Panc1 (cell line): ENCODE results near the gene INPPL1. TPM values are rescaled to one million over a fixed set of nuclear protein-coding genes. Genes with fewer than 3 reads are reported as not detected.
"Not testable (repeated sequence)": the region's sequence is repeated elsewhere in the genome, so short reads cannot be mapped to it uniquely, and the experiment has no call there.

Experiments used
- ATAC-seq: fragments of 200-7000 bp; cut with Tn5 transposase; 2 replicates; pipeline ENCODE4 v1.9.1; 2020; ENCODE audit warnings: mild to moderate bottlenecking, moderate library complexity
- BruUV-seq: library from RNA; stranded (reverse); fragments of 400-500 nt; replicated peaks from 2 replicates; lab custom pipeline; 2021; lab: Mats Ljungman, UMichigan
- CTCF ChIA-PET: fragments of 300-600 bp; sonication (Branson Sonifier 250); formaldehyde crosslinking; loops from one replicate; lab custom pipeline; 2022; ENCODE audit warnings: antibody characterized with exemption; lab: Charles Lee
- POLR2A ChIA-PET: fragments of 300-600 bp; sonication (Branson Sonifier 250); formaldehyde crosslinking; loops from one replicate; lab custom pipeline; 2022; ENCODE audit warnings: antibody characterized with exemption; lab: Charles Lee
- DNase-seq: peaks from one replicate; pipeline ENCODE4 v3.0.0-alpha.2; 2010; ENCODE audit warnings: low read depth, low spot score
- H3K27ac ChIP-seq: 2 replicates; pipeline ENCODE4 v1.5.1; 2011; ENCODE audit warnings: mild to moderate bottlenecking, low read length, inconsistent platforms
- H3K27me3 ChIP-seq: fragments of 200-500 bp; sonication (Bioruptor generic); 2 replicates; pipeline ENCODE4 v1.6.0; 2014; ENCODE audit warnings: low read length, inconsistent platforms; ENCODE audit not compliant: control insufficient read depth, insufficient read depth
- H3K36me3 ChIP-seq: fragments of 200-500 bp; sonication (Bioruptor generic); 2 replicates; pipeline ENCODE4 v1.5.1; 2014; ENCODE audit warnings: inconsistent platforms, mild to moderate bottlenecking, low read length, moderate library complexity; ENCODE audit not compliant: control insufficient read depth, insufficient read depth
- H3K4me1 ChIP-seq: 2 replicates; pipeline ENCODE4 v1.5.1; 2011; ENCODE audit warnings: inconsistent platforms, mild to moderate bottlenecking, low read length, moderate library complexity; ENCODE audit not compliant: control insufficient read depth, insufficient read depth
- H3K4me3 ChIP-seq, 2 experiments: 2 replicates each; pipeline ENCODE4 v1.5.1; 2011 to 2012; ENCODE audit warnings: low read depth in 2 of 2, low read length in 2 of 2, mild to moderate bottlenecking in 2 of 2, inconsistent platforms in 1 of 2, moderate library complexity in 1 of 2
- H3K9me3 ChIP-seq: fragments of 200-500 bp; sonication (Bioruptor generic); 2 replicates; pipeline ENCODE4 v1.5.1; 2014; ENCODE audit warnings: low read depth, mild to moderate bottlenecking, inconsistent platforms, low read length, moderate library complexity; ENCODE audit not compliant: control insufficient read depth, insufficient read depth
- CTCF ChIP-seq: fragments of 450-650 bp; IDR thresholded peaks from 2 replicates; pipeline ENCODE4 v1.5.1; 2017; ENCODE audit warnings: mild to moderate bottlenecking
- POLR2AphosphoS5 ChIP-seq: IDR thresholded peaks from 2 replicates; pipeline ENCODE4 v1.6.1; 2012; ENCODE audit warnings: mild to moderate bottlenecking, low read depth, low read length, moderate library complexity
- REST ChIP-seq, 2 experiments: IDR thresholded peaks; 2 replicates each; pipeline ENCODE4 v1.6.1; 2011 to 2012; ENCODE audit warnings: low read depth in 2 of 2, control low read depth in 1 of 2, low read length in 1 of 2, mild to moderate bottlenecking in 1 of 2, moderate library complexity in 1 of 2; ENCODE audit not compliant: insufficient read depth in 1 of 2
- SIN3A ChIP-seq: IDR thresholded peaks from 2 replicates; pipeline ENCODE4 v1.6.1; 2012; ENCODE audit warnings: low read depth, mild to moderate bottlenecking, low read length, moderate library complexity, borderline replicate concordance; ENCODE audit not compliant: insufficient read depth
- TCF7L2 ChIP-seq: IDR thresholded peaks from 2 replicates; pipeline ENCODE4 v1.6.1; 2011; ENCODE audit warnings: mild to moderate bottlenecking, low read depth, low read length, inconsistent platforms
- in situ Hi-C: cut with HindIII; loops from 2 replicates; pipeline ENCODE4 v1.10.0; 2016; ENCODE audit warnings: low sequenced_read_pairs, low pct_unique_long_range_greater_than_20kb
- intact Hi-C: fragments of 100-400 bp; cut with micrococcal nuclease; formaldehyde crosslinking; loops from one replicate; pipeline ENCODE4 v1.10.0; 2022; ENCODE audit not compliant: unreplicated experiment
- total RNA-seq: library from RNA; stranded (reverse); gene quantifications from one replicate; pipeline ENCODE4 v1.2.1, GENCODE V29; 2021; ENCODE audit not compliant: unreplicated experiment

INPPL1 gene
- total RNA-seq, 1 experiment from 2014 or later: 298 TPM

GRCh38 chr11:72265951-72266350 is 41.4 kb downstream of the INPPL1 start:
- Histone ChIP-seq H3K4me1 (no peaks in the 10 kb centered on the region), H3K4me3 (no peak overlapping the region), H3K27ac (no peak overlapping the region), H3K36me3 (no peaks in the 10 kb centered on the region), H3K9me3 (no peaks in the 10 kb centered on the region), H3K27me3 (peaks cover 3% of the 10 kb centered on the region; the same call in 1 of the 2 replicates)
- ATAC-seq (no peak), DNase-seq (no peak)
- BruUV-seq: no TSS peak
- ChIA-PET POLR2A (no interaction called here), CTCF (interaction anchor here (0.6 kb wide), 1 partner anchor 677 kb away, joined by 3 read pairs; no protein-coding TSS in a partner anchor)
- TF ChIP-seq REST (IDR thresholded peaks at IDR 0.05; ENCODE audit: insufficient read depth in 1 of 2, low read depth in 2 of 2, low read length in 1 of 2) (no peak), POLR2AphosphoS5 (no peak), CTCF (no peak), SIN3A (no peak), TCF7L2 (no peak)
- intact Hi-C loops: no loop called here
- in situ Hi-C loops: no loop called here

GRCh38 chr11:72266960-72267359 is 42.4 kb downstream of the INPPL1 start:
- in situ Hi-C loops, POLR2A ChIA-PET: not testable (repeated sequence)

DNA sequence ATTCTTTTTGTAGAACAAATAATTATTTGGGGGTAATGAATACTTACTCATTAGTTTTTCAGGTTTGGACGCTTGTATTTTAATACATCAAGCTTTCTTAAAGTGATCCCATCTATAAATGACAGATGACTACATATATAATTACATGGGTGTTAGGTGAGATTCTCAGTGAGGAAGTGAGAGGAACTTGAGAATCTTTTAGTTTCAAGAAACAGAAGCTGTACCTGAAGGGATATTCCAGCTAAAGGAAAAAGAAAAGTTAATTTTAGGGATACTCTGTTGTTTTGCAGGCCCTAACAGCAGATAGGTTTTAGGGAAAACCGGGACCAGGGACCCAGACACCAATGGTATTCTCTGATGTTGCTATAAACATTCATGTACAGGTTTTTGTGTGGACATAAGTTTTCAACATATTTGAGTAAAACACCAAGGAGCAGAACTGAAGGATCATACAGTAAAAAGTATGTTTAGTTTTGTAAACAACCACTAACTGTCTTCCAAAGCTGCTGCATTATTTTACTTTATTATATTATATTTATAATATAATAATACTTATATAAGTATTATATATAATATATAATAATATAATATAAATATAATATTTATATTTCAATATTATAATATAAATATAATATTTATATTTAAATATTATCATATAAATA is 43.5 kb downstream of the INPPL1 start:
- H3K4me3 ChIP-seq: no peak overlapping the region
- no peak overlapping the region for H3K27ac ChIP-seq
- ATAC-seq (no peak), DNase-seq (no peak)
- CTCF ChIA-PET: no interaction called here
- no peaks in the 10 kb centered on the region for H3K36me3 ChIP-seq
- no peaks in the 10 kb centered on the region for H3K4me1 ChIP-seq
- in situ Hi-C loops: no loop called here
- TF ChIP-seq CTCF: no peak
- no peak for TF ChIP-seq POLR2AphosphoS5
- TF ChIP-seq REST (IDR thresholded peaks at IDR 0.05; ENCODE audit: insufficient read depth in 1 of 2, low read depth in 2 of 2, low read length in 1 of 2): no peak
- TF ChIP-seq SIN3A: no peak
- TF ChIP-seq TCF7L2: no peak
- H3K27me3 ChIP-seq: peaks cover 6% of the 10 kb centered on the region; the same call in 1 of the 2 replicates
- intact Hi-C loops: no loop called here
- H3K9me3 ChIP-seq: no peaks in the 10 kb centered on the region
- no TSS peak for BruUV-seq
- POLR2A ChIA-PET: interaction anchor here (0.5 kb wide), 1 partner anchor 16 kb away, joined by 3 read pairs; no protein-coding TSS in a partner anchor

More at GRCh38 chr11:72266960-72267359, 42.4 kb downstream of the INPPL1 start:
- H3K27me3 ChIP-seq, H3K4me3 ChIP-seq, H3K27ac ChIP-seq, DNase-seq, H3K36me3 ChIP-seq, CTCF ChIA-PET, H3K9me3 ChIP-seq, intact Hi-C loops, ATAC-seq, H3K4me1 ChIP-seq, BruUV-seq: not testable (repeated sequence)
